GM19468 (cell line): ENCODE results near the gene BATF3.

ENCODE experiments used
- ATAC-seq: cut with Tn5 transposase; IDR thresholded peaks from one replicate; pipeline ENCODE4 v1.9.1; 2021; ENCODE audit warnings: mild to moderate bottlenecking, moderate library complexity, moderate number of reproducible peaks; ENCODE audit not compliant: unreplicated experiment; ENCODE audit errors: extremely low read depth

BATF3 gene

DNA sequence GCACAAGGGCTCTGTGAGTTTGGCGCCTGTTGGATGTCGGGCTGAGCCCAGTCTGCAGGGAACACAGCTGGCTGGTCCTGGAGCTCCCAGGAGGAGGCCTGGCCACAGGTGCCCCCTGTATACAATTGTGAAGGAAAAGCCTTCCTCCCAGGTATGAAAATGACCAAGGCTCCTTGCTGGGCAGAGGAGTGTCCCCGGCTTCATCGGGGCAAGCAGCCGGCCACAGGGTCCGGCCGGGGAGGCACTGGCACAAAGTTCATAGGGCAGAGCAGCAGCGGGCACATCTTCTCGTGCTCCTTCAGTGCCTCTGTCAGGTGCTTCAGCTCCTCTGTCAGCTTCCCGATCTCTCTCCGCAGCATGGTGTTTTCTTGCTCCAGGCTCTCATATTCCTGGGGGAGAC lies 13.0 kb downstream of the BATF3 start:
- ATAC-seq = no peak

DNA sequence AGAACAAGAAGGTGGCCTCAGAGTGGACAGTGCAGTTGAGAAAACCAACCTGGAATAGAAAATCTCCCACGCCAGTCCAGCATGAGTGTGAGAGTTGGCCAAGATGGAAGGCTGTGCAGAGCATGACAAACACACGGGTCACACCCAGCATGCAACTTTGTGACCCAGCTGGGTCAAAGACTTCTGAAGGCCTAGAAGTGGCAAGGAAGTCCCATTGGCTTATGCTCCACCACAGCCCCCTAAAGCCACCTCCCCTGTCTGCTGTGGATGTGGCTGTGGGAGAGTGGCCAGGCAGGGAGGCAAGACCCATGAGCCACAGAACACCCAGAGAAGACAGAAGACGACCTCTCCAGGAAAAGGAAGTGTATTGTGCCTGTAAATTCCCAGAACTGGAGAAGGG lies 13.6 kb downstream of the BATF3 start:
- ATAC-seq = no peak

DNA sequence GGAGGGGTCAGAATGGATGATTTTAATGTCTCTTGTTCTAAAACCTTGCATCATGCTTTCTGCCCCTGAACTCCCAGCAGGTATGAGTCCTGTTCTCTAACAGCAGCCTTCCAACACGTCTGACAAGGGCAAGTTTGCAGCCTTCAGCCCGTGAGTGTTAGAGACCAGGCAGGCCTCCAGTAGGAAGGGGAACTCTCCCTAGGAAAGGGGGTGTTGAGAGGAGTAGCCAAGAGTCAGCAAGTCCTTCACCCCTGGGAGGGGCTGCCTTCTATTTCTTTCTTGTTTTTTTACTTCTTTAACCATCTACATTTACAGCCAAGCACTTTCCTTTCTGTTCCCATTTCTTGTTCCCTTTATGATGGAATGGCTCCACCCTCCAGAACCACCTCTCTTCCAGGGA lies 14.2 kb downstream of the BATF3 start:
- ATAC-seq = no peak

DNA sequence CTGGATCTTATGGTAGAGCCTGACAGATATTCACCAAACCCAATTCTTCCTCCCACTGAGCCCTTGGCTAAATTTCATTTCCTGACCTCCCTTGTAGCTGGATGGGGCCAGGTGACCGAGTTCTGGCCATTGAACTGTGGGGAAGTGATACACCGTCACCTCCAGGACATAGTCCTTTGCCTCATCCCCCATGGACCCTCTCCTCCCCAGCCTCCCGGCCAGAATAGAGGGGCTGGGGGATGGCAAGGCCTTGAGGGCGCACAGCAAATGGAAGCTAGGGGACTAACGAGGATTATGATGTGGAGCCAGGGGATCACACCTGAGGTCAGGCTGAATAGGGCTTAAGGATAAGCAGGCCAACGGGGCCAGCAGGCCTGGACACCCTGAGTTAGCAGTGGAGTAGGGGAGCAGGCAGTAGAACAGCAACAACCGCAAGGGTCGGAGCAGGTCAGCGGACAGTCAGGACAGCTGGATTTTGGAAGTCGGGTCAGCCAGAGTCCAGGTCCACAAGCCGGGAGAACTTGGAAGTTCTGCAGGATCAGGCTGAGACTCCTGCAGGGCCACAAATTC lies 15.0 kb downstream of the BATF3 start:
- ATAC-seq = no peak

DNA sequence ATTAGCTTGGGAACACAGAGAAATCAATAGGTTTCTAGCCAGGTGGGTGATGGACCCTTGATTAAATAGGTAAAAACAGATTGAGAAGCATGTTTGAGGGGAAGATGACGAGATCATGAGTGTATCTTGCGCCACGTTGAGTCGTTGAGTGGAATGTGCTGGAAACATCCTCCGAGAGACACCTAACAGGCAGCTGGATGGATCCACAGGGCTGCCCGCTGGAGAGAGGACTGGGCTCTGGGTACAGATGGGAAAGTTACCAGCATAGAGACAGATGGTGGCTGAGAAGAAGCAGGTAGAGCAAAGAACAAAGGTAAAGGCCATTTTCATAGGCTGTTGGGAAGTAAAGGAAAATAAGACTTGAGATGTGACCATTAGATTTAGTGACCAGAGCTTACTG lies 15.6 kb downstream of the BATF3 start:
- ATAC-seq = no peak

DNA sequence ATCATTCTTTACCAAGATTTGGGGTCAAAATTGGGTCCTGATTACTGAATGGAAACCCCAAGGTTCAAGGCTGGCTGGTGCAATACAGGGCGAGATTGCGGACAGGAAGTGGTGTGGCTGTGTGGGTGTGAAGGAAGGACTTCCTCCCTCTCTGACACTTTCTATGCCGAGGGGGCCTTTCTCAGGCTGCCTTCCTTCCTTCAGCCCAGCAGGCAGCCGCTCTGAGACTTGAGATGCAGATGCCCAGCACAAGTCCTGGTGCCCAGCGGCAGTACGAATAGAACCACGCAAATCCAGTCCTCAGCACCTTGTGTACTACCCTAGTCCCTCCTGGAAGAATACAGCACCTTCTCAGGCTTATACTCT lies 16.3 kb downstream of the BATF3 start:
- ATAC-seq = peak; percentile 86

DNA sequence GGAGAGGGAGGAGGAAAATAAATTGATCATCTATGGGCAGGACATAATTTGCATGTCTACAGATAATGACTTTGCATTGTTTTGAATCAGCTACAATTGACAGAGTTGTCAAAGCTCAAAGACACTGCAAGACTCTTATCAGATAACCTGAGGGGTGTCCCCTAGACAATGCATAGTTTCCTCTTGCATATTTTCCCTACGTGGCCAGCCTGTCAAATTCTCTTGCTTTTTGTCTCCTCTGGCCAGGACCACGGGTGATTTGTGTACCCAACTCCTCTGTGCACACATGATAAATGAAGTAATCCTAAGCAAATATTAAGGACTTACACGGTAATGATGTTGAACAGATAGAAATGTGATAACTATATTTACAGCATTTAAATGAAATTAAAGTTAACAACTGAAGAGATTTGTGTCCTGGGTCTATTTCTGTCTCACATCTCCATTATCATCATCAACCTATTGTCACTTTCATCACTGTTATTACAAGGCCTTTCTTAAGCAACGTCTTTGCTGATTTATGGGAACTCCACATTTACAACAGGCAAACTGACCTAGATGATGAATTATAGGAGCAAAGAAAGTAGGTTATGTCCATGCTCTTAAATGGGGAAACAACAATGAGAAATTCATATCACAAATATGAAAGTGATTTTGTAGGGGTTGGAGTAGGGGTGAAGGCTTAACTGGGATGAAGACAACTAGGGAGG lies 18.8 kb downstream of the BATF3 start:
- ATAC-seq = no peak

DNA sequence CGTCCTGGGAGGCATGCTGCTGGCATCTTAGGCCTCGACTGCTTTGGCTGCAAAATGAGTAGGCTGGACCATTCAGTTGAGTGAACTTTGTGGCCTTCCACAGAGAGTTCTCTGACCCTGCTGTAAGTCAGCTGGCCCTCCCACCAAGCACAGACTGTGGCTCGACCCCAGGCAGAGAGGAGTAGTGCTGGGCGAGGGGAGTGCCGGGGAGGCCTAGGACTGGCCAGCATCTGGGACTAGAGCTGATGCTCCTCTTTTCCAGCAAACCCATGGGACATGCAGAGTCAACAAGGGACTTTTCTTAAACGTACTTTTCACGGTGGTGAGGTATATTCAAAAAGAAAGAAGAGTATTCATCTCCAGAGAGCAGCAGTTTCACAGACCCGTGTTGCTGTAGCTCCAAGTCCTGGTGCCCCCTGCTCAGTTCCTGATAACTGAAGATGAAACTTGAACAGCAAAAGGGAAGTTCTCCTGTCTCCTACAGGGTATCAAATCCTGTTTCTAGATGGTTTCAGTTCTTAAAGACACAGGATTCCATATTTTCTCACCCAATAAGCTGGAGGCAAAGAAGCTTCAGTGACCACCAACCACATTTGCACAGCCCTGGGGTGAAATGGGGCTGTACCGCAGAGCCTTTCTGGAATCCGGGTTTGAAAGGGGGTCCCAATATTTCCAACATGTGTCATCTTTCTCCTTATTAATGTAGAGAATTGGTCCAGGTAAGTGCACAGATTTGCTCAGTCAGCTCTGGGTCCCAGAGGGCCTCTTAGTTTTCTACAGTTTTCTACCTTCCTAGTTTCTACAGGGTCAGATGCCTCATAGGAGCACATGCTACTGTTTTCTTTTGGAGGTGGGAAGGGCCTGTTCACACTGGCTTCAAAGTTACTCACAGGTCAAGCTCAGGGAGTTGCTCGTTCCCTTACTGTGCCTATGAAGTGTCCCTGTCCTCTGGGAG lies 20.9 kb downstream of the BATF3 start:
- ATAC-seq = peak; percentile 31

DNA sequence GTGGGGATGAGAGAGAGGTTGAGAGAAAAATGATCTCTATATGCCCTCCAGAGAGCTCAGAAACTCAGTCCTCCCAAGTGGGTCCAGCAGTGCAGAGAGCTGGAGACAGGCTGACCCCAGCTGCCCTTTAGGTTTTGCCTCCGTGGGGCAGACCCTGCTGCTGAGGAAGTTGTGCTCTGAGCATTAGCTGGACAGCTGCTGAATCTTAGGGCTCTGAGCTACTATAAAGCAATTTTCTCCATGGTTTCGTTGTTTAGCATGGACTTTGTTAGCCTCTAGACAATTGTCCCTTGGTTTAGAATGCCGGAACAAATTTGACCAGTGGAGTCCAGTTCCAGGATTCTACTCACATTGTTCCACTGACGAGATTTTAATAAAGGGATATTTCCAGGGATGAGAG lies 22.1 kb downstream of the BATF3 start:
- ATAC-seq = no peak

DNA sequence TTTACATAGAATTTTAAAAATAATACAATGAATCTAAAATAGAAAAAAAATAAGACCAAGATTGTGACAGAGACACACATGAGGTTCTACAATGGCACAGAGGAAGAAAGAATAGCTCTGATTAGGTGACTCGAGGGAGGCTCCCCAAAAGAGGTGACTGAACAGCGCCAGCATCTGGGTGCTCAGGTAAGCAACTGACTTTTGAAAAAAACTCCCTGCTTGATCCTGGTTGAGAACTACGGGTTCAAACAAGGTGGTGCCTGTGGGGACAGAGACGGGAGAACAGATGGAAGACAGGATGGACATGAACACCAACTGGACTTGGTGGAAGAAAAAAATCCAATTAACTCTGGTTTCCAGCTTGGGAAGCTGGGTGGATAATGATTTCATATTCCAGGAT lies 22.5 kb downstream of the BATF3 start:
- ATAC-seq = no peak

DNA sequence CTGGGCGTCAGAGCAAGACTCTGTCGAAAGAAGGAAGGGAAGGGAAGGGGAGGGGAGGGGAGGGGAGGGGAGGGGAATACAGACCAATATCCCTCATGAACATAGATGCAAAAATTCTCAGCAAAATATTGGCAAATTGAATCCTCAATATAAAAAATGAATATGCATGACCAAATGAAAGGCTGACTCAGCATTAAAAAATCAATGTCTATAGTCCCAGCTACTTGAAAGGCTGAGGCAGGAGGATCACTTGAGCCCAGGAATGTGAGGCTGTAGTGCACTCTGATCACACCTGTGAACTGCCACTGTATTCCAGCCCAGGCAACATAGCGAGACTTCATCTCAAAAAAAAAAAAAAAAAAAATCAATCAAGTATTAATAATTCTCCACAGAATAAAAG lies 24.0 kb downstream of the BATF3 start:
- no peak for ATAC-seq

DNA sequence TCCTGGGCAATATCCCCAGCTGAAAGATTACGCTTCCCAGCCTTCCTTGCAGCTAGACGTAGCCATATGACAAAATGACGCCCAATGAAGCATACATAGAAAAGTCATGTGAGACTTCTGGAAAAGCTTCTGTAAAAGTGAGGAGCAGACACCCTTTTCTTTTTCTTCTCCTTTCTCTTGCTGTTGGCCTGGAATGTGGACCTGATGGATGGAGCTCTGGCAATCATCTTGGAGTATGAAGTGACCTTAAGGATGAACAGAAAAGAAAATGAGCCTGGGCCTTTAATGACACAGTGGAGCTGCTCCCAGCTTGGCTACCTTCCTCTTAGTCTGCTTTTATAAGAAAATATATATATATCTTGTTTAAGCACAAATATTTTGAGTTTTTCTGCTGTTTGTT lies 24.8 kb downstream of the BATF3 start:
- no peak for ATAC-seq

DNA sequence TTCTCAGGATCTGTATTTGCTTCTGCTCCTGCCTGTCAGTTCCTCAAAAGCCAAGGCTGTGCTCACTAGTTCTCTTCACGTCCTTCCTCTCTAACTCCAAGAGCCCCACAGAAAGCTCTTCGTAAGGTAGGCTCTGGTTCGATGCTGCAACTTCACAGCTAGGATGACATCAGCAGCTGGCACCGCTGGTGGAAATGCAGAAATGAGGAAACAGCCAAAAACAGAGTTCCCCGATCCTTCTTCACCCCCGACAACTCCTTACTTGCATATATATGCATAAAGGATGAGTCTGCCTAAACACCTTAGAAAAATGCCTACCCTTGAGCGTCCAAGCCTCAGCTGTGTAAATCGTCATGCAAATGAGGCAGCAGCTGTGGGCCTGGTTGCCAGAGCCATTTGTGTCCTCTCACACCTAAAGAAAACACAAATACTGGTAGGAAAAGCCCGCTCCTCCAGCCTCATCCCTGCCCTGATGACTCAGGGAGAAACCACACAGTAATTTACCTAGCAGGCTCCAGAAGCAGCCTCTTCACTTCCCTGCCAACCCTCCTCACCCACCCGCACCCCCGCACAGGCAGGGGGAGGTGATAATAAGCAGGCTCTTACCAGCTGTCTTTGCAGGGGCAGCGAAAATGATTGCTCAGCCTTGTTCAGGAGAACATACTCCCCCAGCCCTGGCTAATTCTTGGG lies 28.2 kb downstream of the BATF3 start:
- ATAC-seq = no peak

DNA sequence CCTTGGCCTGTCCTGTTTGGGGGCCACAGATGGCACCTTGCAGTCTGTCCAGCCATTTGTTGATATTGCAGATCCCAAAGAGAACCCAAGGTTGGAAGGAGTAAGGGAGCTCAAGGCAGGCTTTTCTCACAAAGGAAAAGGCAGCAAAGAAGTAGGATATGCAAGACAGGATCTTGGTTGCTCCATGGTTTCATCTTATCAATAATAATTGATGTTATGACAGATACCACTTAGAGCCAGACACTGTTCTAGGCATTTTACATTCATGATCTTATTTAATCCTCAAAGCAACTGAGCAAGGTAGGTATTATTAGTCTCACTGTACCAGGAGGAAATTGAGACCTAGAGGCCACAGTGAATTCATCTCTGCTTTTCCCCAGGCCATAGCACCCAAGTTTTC lies 28.8 kb downstream of the BATF3 start:
- no peak for ATAC-seq

DNA sequence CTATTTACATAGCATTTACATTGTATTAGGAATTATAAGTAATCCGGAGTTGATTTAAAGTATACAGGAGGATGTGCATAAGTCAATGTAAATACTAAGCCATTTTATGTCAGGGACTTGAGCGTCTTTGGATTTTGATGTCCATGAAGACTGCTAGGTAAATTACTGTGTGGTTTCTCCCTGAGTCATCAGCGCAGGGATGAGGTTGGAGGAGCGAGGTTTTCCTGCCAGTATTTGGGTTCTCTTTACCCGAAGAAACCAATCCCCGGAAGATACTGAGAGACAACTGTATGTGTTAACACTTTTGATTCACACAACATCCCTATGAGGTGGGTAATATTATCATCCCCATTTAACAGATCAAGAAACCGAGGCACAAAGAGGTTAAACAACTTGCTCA lies 29.3 kb downstream of the BATF3 start:
- ATAC-seq = no peak

DNA sequence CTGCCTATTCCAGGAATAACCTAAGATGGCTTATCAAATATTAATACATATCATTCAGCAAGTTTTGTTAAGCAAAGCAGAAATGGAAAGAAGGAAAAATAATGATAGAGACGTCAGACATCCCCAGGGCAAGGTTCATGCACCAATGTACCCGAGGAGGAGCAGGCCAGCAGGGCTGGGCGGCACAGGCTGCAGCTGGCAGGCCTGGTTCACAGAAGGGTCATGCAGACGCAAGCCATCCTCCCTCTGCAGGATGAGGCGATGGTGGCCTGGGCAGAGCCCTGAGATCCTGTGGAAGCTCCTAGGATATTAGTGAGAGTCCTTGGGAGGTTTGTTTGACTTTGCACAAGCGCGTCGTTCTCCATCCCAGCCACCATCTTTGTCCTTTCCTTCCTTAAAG lies 30.0 kb downstream of the BATF3 start:
- ATAC-seq = no peak

DNA sequence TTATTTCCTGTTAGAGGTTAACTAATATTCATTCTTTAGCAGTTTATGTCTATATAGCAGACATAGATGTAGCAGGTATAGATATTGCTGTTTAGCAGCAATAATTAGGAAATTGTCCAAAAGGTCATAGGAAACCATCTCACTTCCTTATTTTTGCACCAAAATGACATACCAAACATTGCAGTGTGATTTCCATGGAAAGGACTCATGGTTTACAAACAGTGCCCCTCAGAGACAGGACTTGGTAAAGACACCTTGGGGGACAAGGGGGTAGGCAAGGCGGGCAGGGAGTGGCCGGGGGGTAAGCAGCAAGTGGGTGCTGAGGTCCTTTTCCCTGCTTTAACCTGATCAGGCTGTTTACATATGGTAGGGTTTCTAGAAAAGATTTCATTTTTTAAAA lies 30.5 kb downstream of the BATF3 start:
- no peak for ATAC-seq

DNA sequence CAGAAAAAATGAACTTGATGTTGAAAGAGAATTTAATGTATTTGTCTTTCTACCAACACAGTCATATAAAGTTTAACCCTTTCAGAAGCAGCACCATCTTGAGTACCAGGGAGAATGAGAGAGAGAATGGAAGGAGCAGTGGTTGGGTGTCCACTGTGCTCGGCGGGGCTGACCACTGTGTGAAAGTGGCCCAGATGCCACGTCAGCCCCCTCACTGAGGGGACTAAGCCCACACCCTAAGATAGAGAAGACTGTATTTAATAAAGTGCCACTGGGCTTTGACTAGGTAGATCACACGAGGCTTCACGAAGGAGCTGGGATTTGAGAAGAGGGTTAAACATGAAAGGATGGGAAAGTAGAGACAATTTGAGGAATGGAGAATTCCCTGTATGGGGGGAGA lies 31.2 kb downstream of the BATF3 start:
- no peak for ATAC-seq

DNA sequence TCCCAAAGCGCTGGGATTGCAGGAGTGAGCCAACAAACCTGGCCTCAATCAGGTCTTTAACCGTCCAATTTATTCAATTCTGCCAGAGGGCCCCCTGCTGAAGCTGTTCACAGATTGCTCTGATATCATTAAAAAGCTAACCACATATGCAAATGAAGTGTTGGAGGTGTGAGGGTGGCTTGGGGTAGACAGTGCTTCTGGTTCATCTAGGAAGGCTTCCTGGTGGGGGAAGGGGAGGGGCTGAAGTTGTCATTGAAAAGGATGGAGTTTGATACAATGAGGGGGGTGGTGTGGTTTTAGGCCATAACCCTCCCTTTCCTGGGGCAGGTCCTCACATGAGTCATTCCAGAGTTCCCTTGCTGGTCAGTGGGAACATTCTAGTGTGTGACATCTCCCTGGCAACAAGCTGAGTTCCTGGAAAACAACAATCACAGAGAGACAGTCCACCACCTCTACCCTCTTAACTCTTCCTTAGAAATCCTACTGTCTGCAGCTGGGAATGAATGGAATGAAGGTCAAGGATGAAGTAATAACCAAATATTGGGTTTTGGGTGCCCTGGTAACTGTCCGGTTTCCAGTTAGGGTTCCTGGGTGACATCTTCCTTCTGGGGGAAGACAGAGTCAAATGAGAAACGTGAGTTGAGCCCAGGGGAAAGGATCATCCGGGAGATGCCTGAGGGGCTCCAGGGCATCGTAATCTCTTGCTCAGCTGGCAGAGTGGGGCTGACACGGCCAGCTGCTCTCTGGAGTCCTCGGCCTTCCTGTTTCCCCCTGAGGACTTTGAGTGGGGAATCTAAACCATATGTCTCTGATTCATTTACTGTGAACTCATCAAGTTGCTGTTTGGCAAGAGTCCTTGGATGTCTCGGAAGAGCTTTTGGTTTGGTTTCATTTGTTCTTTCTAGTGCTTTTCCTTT lies 32.2 kb downstream of the BATF3 start:
- no peak for ATAC-seq
